PC-3 (cell line): Measurements from ENCODE around the gene GRIN2C. TPM values are rescaled to one million over a fixed set of nuclear protein-coding genes. Genes with fewer than 3 reads are reported as not detected.

Experiments used
- ATAC-seq: fragments of 200-7000 bp; cut with Tn5 transposase; 2 replicates; pipeline ENCODE4 v1.9.1; 2020; ENCODE audit warnings: mild to moderate bottlenecking, moderate library complexity
- BruUV-seq: library from RNA; stranded (reverse); fragments of 400-500 nt; replicated peaks from 2 replicates; lab custom pipeline; 2021; lab: Mats Ljungman, UMichigan
- CTCF ChIA-PET: fragments of 300-600 bp; sonication (Branson Sonifier 250); formaldehyde crosslinking; loops from one replicate; lab custom pipeline; 2022; ENCODE audit warnings: antibody characterized with exemption; lab: Charles Lee
- POLR2A ChIA-PET: fragments of 300-600 bp; sonication (Branson Sonifier 250); formaldehyde crosslinking; loops from one replicate; lab custom pipeline; 2022; ENCODE audit warnings: antibody characterized with exemption; ENCODE audit not compliant: unreplicated experiment; lab: Charles Lee
- DNase-seq: peaks from one replicate; pipeline ENCODE4 v3.0.0-alpha.2; 2015
- H2AFZ ChIP-seq: fragments of 300-600 bp; sonication (generic); 2 replicates; pipeline ENCODE4 v1.6.0; 2016; ENCODE audit warnings: antibody characterized with exemption, low read length
- H3F3A ChIP-seq: fragments of 300-600 bp; sonication (generic); one replicate; pipeline ENCODE4 v1.6.0; 2017; ENCODE audit warnings: antibody characterized with exemption, low read length, control low read depth, mild to moderate bottlenecking; ENCODE audit not compliant: unreplicated experiment
- H3K27ac ChIP-seq: fragments of 300-600 bp; sonication (generic); 2 replicates; pipeline ENCODE4 v1.5.1; 2016; ENCODE audit warnings: mild to moderate bottlenecking, low read length
- H3K27me3 ChIP-seq: fragments of 300-600 bp; sonication (generic); 2 replicates; pipeline ENCODE4 v1.6.1; 2016; ENCODE audit warnings: low read length, mixed read lengths
- H3K36me3 ChIP-seq: fragments of 300-600 bp; sonication (generic); 2 replicates; pipeline ENCODE4 v1.6.1; 2016; ENCODE audit warnings: low read depth, mixed run types, low read length, mixed read lengths
- H3K4me1 ChIP-seq: fragments of 300-600 bp; sonication (generic); 2 replicates; pipeline ENCODE4 v1.5.1; 2016; ENCODE audit warnings: low read length; ENCODE audit not compliant: insufficient read depth
- H3K4me2 ChIP-seq: fragments of 300-600 bp; sonication (generic); 2 replicates; pipeline ENCODE4 v1.6.0; 2016; ENCODE audit warnings: low read length
- H3K4me3 ChIP-seq: fragments of 300-600 bp; sonication (generic); 2 replicates; pipeline ENCODE4 v1.5.1; 2016; ENCODE audit warnings: mild to moderate bottlenecking, low read length, mixed read lengths
- H3K79me2 ChIP-seq: fragments of 300-600 bp; sonication (generic); 2 replicates; pipeline ENCODE4 v1.6.1; 2017; ENCODE audit warnings: low read length, mixed read lengths
- H3K9ac ChIP-seq: fragments of 300-600 bp; sonication (generic); 2 replicates; pipeline ENCODE4 v1.6.0; 2016; ENCODE audit warnings: mild to moderate bottlenecking, low read length
- H3K9me2 ChIP-seq: fragments of 300-600 bp; sonication (generic); replicated peaks from 2 replicates; pipeline ENCODE4 v1.6.1; 2016; ENCODE audit warnings: mixed run types, low read length, mixed read lengths
- H3K9me3 ChIP-seq: fragments of 300-600 bp; sonication (generic); 2 replicates; pipeline ENCODE4 v1.6.1; 2016; ENCODE audit warnings: low read length, mixed read lengths
- H4K20me1 ChIP-seq: fragments of 300-600 bp; sonication (generic); 2 replicates; pipeline ENCODE4 v1.6.1; 2016; ENCODE audit warnings: low read length, mixed read lengths
- EZH2 ChIP-seq: fragments of 300-600 bp; sonication (generic); IDR thresholded peaks from one replicate; pipeline ENCODE4 v1.6.1; 2017; ENCODE audit warnings: antibody characterized with exemption, mild to moderate bottlenecking, low read length; ENCODE audit not compliant: unreplicated experiment
- EZH2phosphoT487 ChIP-seq: fragments of 300-600 bp; sonication (generic); IDR thresholded peaks from 2 replicates; pipeline ENCODE4 v1.6.1; 2018; ENCODE audit warnings: mild to moderate bottlenecking, antibody characterized with exemption, low read length, borderline replicate concordance
- intact Hi-C: fragments of 100-400 bp; cut with micrococcal nuclease; formaldehyde crosslinking; loops from 2 replicates; pipeline ENCODE4 v1.9.0; 2023
- total RNA-seq: library from RNA; depleted of rRNA; stranded (reverse); fragments of >200 nt; gene quantifications from 2 replicates; pipeline ENCODE4 v1.2.3, GENCODE V29; 2014
- TF ChIP-seq, protein P1 (sequence below): fragments of 300-600 bp; sonication (generic); conservative IDR thresholded peaks from 2 replicates; pipeline ENCODE4 v1.5.1; 2017; ENCODE audit warnings: antibody characterized with exemption, low read depth, mild to moderate bottlenecking, low read length

Gene GRIN2C
- total RNA-seq, 1 experiment from 2014 or later, result 0.04 TPM

DNA sequence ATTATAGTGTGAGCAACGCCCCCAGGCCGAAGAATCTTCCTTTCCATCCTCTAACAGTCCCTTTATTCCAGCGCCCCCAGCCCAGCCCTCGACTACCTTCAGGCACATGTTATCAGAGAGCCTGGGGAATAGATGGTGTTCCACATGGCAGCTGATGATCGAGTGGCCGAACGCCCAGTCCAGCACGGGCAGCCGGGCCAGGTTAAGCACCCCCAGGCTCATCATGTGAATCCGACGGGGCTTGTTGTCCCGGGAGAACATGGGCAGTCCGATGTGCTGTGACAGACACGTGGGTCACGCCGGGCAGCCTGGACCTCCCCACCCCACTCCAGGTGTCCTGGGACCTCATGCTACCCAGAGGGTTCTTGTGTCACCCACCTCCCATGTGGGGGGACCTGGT lies 19.6 kb upstream of the GRIN2C start:
- DNase-seq (no peak), ATAC-seq (no peak)
- CTCF ChIA-PET, result no interaction called here
- H3K4me3 ChIP-seq, result no peak overlapping the region
- H3K9me2 ChIP-seq, result no peaks in the 10 kb centered on the region
- intact Hi-C loops, result no loop called here
- no peak overlapping the region for H2AFZ ChIP-seq
- no TSS peak for BruUV-seq
- POLR2A ChIA-PET, result no interaction called here
- no peak for TF ChIP-seq EZH2phosphoT487
- TF ChIP-seq EZH2, result no peak
- TF ChIP-seq, protein P1, sequence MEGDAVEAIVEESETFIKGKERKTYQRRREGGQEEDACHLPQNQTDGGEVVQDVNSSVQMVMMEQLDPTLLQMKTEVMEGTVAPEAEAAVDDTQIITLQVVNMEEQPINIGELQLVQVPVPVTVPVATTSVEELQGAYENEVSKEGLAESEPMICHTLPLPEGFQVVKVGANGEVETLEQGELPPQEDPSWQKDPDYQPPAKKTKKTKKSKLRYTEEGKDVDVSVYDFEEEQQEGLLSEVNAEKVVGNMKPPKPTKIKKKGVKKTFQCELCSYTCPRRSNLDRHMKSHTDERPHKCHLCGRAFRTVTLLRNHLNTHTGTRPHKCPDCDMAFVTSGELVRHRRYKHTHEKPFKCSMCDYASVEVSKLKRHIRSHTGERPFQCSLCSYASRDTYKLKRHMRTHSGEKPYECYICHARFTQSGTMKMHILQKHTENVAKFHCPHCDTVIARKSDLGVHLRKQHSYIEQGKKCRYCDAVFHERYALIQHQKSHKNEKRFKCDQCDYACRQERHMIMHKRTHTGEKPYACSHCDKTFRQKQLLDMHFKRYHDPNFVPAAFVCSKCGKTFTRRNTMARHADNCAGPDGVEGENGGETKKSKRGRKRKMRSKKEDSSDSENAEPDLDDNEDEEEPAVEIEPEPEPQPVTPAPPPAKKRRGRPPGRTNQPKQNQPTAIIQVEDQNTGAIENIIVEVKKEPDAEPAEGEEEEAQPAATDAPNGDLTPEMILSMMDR, result no peak
- H3K27ac ChIP-seq, result no peak overlapping the region
- H3K9me3 ChIP-seq, result no peaks in the 10 kb centered on the region
- no peak overlapping the region for H3K4me2 ChIP-seq
- no peaks in the 10 kb centered on the region for H4K20me1 ChIP-seq
- peaks cover 7% of the 10 kb centered on the region for H3K27me3 ChIP-seq
- no peak overlapping the region for H3K9ac ChIP-seq
- H3K36me3 ChIP-seq, result no peaks in the 10 kb centered on the region
- 0 out of 2 replicates have a peak, but pooled peaks cover under 1% of the 10 kb centered on the region for H3K4me1 ChIP-seq
- no peaks in the 10 kb centered on the region for H3K79me2 ChIP-seq
- H3F3A ChIP-seq, result no peaks in the 10 kb centered on the region

DNA sequence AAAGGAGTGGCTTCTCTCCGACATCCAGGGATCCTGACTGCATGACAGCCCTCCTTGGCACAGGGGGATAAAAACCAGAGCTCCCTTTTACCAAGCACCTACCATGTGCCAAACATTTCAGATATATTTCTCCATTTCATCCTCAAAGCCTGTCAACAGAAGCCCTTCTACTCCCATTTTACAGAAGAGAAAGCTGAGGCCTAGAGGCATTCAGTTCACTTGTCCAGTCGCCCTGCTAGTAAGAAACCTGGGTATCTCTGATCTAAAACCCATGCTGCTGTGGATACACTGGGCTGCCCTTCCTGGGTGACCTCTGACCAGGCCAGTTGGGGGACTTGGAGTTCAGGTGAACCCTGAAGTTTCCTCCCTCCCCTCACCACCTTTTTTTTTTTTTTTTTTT lies 19.0 kb upstream of the GRIN2C start:
- ATAC-seq, result no peak

More for the DNA sequence above, 19.0 kb upstream of the GRIN2C start:
- Histone ChIP-seq H2AFZ (no peak overlapping the region), H3K36me3 (no peaks in the 10 kb centered on the region), H3F3A (no peaks in the 10 kb centered on the region), H3K9me2 (no peaks in the 10 kb centered on the region), H3K9ac (no peak overlapping the region), H3K9me3 (no peaks in the 10 kb centered on the region), H3K4me1 (peaks cover 7% of the 10 kb centered on the region), H3K79me2 (no peaks in the 10 kb centered on the region), H3K27me3 (peaks cover 7% of the 10 kb centered on the region), H3K4me3 (no peak overlapping the region), H3K27ac (no peak overlapping the region), H4K20me1 (no peaks in the 10 kb centered on the region), H3K4me2 (no peak overlapping the region)
- ChIA-PET POLR2A (no interaction called here), CTCF (no interaction called here)
- BruUV-seq, result no TSS peak
- TF ChIP-seq EZH2, result no peak
- TF ChIP-seq, protein P1, result no peak
- no peak for TF ChIP-seq EZH2phosphoT487
- intact Hi-C loops, result no loop called here
- no peak for DNase-seq
